Right atrium auricular region (tissue), 2 donors: ENCODE results near the gene MLANA. TPM values are rescaled to one million over a fixed set of nuclear protein-coding genes. Genes with fewer than 3 reads are reported as not detected.
A peak's percentile ranks its signal among the peaks of the same experiment; 100 is the strongest.

Experiments used
- DNase-seq: peaks from one replicate; pipeline ENCODE4 v3.0.0-alpha.2; 2019; ENCODE audit warnings: low spot score
- H3K27ac ChIP-seq, 2 donors: fragments of 200-600 bp; sonication (generic); 1 replicate in 1 of 2; 2 replicates in 1 of 2; pipeline ENCODE4 v1.5.1; 2016 to 2019
- H3K27me3 ChIP-seq, 2 donors: fragments of 200-600 bp; sonication (generic); one replicate each; pipeline versions ENCODE4 v1.5.1 to v1.6.0; 2017 to 2019
- H3K36me3 ChIP-seq: fragments of 200-600 bp; sonication (generic); one replicate; pipeline ENCODE4 v1.5.1; 2016
- H3K4me1 ChIP-seq, 2 donors: fragments of 200-600 bp; sonication (generic); one replicate each; pipeline versions ENCODE4 v1.5.1 to v1.6.0; 2017 to 2019
- H3K4me3 ChIP-seq, 2 donors: fragments of 200-600 bp; sonication (generic); 1 replicate in 1 of 2; 2 replicates in 1 of 2; pipeline ENCODE4 v1.5.1; 2017 to 2019; ENCODE audit warnings: mild to moderate bottlenecking in 1 of 2, moderate library complexity in 1 of 2
- H3K9me3 ChIP-seq, 2 donors: fragments of 200-600 bp; sonication (generic); one replicate each; pipeline ENCODE4 v1.5.1; 2019
- total RNA-seq, 2 donors: library from RNA; depleted of rRNA; stranded (reverse); fragments of >200 nt; gene quantifications; one replicate each; pipeline ENCODE4 v1.1.0, GENCODE V29; 2016
- TF ChIP-seq, protein P1 (sequence below), 2 donors: fragments of 200-600 bp; sonication (generic); IDR thresholded peaks; one replicate each; pipeline ENCODE4 v1.5.1; 2019; ENCODE audit warnings: antibody characterized with exemption in 2 of 2

Gene MLANA
- total RNA-seq, 2 donors from 2014 or later, result not detected

DNA sequence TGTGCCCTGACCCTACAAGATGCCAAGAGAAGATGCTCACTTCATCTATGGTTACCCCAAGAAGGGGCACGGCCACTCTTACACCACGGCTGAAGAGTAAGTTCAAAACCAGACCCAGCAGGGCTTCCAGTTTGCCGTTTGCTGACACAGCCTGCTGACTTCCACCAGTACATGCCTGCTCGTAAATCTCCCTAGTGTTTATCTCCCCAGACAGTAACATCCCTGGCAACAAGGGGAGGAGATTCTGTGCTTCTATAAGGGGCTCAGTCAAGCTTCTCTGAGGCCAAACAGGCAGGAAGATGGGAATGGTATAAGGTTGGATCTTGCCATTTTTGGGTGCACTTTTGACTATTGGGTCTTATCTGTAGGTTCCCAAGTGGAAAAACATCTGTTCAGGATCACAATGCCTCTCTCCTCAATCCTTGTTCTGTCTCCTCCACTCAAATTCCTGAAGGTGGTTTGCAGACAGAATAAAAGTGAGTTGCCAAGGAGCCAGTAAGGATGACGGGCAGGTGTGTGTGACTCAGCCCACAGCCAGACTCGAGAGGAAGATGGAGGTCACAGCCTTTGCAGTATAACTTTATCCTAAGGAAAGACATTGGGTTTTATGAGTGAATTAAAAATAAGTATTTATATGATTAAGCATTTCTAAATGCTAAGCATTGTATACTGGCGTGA, 1.9 kb downstream of the MLANA start:
- Histone ChIP-seq H3K36me3 (peaks cover 7% of the 10 kb centered on the region), H3K27me3 (no peaks in the 10 kb centered on the region), H3K4me1 (no peaks in the 10 kb centered on the region), H3K27ac (no peak overlapping the region), H3K4me3 (no peak overlapping the region), H3K9me3 (no peaks in the 10 kb centered on the region)
- DNase-seq, result no peak
- TF ChIP-seq, protein P1, sequence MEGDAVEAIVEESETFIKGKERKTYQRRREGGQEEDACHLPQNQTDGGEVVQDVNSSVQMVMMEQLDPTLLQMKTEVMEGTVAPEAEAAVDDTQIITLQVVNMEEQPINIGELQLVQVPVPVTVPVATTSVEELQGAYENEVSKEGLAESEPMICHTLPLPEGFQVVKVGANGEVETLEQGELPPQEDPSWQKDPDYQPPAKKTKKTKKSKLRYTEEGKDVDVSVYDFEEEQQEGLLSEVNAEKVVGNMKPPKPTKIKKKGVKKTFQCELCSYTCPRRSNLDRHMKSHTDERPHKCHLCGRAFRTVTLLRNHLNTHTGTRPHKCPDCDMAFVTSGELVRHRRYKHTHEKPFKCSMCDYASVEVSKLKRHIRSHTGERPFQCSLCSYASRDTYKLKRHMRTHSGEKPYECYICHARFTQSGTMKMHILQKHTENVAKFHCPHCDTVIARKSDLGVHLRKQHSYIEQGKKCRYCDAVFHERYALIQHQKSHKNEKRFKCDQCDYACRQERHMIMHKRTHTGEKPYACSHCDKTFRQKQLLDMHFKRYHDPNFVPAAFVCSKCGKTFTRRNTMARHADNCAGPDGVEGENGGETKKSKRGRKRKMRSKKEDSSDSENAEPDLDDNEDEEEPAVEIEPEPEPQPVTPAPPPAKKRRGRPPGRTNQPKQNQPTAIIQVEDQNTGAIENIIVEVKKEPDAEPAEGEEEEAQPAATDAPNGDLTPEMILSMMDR (IDR thresholded peaks at IDR 0.05), result no peak

DNA sequence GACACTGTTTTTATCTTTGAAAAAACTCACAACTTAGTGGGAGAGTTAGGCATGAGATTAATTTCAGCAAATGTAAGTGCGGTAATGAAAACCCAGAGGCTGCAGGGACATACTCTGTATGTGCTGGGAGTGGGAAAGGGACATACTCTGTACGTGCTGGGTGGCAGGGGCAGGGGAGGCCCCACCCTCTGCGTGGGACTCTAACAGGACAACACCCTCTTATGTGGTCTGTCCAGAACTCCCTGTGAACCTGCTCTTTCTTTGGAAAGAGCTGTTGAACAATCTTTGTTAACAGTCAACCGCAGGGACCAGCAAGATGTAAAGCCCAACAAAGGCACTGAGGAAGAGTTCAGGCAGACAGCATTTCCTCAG, 2.4 kb downstream of the MLANA start:
- no peak for DNase-seq
- TF ChIP-seq, protein P1 (IDR thresholded peaks at IDR 0.05), result no peak

DNA sequence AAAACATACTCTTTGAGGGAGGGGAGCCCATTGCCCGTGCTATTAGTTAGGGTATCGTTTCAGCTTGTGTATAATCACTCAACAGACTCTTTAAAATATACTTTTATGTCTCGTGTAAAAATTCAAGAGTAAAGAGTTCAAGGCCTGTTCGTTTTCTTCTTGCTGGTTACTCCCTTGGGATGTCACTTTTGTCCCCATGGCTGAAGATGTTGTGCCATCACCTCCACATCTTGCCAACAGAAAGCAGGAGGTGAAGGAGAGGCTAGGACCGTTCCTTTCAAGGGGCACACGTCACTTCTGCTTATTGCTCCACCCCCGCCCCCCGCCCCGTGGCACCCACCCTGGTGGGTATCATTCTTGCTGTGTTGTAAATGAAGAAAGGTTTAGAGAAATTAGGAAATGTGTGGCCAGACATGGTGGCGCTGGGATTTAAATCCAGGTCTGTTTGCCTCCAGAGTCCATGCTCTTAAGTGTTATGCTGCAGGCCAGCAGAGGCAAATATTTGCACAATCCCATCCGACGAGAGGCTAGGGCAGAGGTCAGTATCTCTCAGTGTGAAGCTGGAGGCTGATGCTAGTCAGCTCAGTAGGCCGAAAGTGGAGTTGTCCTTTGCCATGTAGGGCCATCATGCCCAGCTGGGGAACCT, 3.0 kb downstream of the MLANA start:
- TF ChIP-seq, protein P1 (IDR thresholded peaks at IDR 0.05), result no peak

More for the DNA sequence above, 2.4 kb downstream of the MLANA start:
- peaks cover 7% of the 10 kb centered on the region for H3K36me3 ChIP-seq
- no peaks in the 10 kb centered on the region for H3K9me3 ChIP-seq
- H3K27ac ChIP-seq, result no peak overlapping the region
- H3K27me3 ChIP-seq, result no peaks in the 10 kb centered on the region
- no peaks in the 10 kb centered on the region for H3K4me1 ChIP-seq
- no peak overlapping the region for H3K4me3 ChIP-seq

DNA sequence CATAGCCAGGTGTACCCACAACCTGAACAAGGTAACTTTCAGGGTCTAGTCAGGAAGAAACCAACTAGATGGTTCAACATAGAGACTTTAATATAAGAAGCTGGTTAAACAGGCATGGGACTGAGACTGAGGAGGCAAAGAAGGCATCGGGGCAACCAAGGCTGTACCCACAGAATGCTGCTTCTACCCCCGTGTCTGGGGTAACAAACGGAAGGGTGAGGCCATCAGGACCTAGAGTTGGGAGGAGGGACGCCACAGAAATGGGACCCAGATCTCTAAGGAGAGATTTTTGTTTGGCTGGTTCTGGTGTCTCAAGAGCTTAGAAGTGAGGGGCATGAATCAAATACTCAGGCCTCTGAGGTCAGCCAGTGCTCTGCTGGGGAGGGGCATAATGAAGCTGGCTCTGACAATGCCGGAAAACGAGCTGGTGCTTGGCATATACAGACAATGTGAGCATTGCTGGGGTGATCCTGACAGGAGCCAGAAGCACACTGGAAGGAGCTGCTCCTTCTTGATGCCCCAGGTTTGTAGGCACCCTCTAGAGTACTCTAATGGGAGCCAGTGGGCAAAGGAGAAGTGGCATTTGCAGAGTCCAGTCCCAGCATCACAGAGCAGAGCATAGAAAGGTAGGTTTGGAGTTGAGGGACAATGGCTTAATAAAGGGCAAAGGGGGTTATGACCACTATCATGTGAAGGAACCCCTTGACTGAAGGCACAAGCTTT, 3.7 kb downstream of the MLANA start:
- H3K36me3 ChIP-seq, result peaks cover 12% of the 10 kb centered on the region
- TF ChIP-seq, protein P1 (IDR thresholded peaks at IDR 0.05), result no peak

More for the DNA sequence above, 3.0 kb downstream of the MLANA start:
- Histone ChIP-seq H3K27me3 (no peaks in the 10 kb centered on the region), H3K4me1 (no peaks in the 10 kb centered on the region), H3K27ac (no peak overlapping the region), H3K36me3 (peaks cover 12% of the 10 kb centered on the region), H3K4me3 (no peak overlapping the region), H3K9me3 (no peaks in the 10 kb centered on the region)
- DNase-seq, result no peak

DNA sequence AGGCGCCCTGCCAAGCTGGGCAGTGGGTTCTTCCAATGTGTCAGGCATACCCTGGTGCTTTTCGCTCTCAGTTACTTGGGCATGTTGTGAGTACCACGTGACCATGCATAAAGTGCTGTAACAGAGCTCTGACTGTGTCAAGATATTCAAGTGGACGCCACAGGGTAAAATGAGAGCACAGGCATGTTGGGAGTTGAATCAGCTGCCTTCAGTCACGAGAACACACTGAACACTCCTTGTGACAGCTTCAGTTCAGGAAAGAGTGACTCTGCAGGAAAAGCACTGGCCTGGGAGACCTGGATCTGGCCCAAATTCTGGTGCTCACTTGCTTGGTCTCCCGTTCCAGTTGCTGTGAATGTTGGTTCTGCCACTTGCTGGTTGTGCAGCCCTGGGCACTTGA, 5.1 kb downstream of the MLANA start:
- DNase-seq, result no peak
- Histone ChIP-seq H3K27ac (peak overlapping the region in 1 of 2 donors; percentile 27), H3K27me3 (no peaks in the 10 kb centered on the region), H3K4me3 (no peak overlapping the region), H3K36me3 (peaks cover 12% of the 10 kb centered on the region), H3K4me1 (no peaks in the 10 kb centered on the region), H3K9me3 (no peaks in the 10 kb centered on the region)
- TF ChIP-seq, protein P1 (IDR thresholded peaks at IDR 0.05), result no peak

More for the DNA sequence above, 3.7 kb downstream of the MLANA start:
- Histone ChIP-seq H3K27me3 (no peaks in the 10 kb centered on the region), H3K27ac (no peak overlapping the region), H3K4me3 (no peak overlapping the region), H3K9me3 (no peaks in the 10 kb centered on the region), H3K4me1 (no peaks in the 10 kb centered on the region)
- no peak for DNase-seq
